H9 (cell line): ENCODE results near the gene WDR5B. TPM values are rescaled to one million over a fixed set of nuclear protein-coding genes. Genes with fewer than 3 reads are reported as not detected.

Experiments used
- DNase-seq: peaks from one replicate; pipeline ENCODE4 v3.0.0-alpha.2; 2017
- H2AFZ ChIP-seq: one replicate; pipeline ENCODE4 v1.6.1; 2013; ENCODE audit warnings: mild to moderate bottlenecking, low read length, control low read depth, moderate library complexity
- H2AK5ac ChIP-seq: 2 replicates; pipeline ENCODE4 v1.6.1; 2013; ENCODE audit warnings: low read length, control low read depth, mixed read lengths; ENCODE audit not compliant: insufficient read length
- H2BK120ac ChIP-seq: one replicate; pipeline ENCODE4 v1.6.1; 2013; ENCODE audit warnings: low read depth, mild to moderate bottlenecking, low read length, control low read depth, inconsistent platforms; ENCODE audit not compliant: poor library complexity, severe bottlenecking
- H2BK12ac ChIP-seq: 2 replicates; pipeline ENCODE4 v1.6.1; 2013; ENCODE audit warnings: low read length, control low read depth, mixed read lengths, low read depth; ENCODE audit not compliant: insufficient read length
- H2BK15ac ChIP-seq: 2 replicates; pipeline ENCODE4 v1.6.1; 2013; ENCODE audit warnings: low read depth, low read length, control low read depth
- H2BK20ac ChIP-seq: one replicate; pipeline ENCODE4 v1.6.1; 2013; ENCODE audit warnings: low read depth, mild to moderate bottlenecking, low read length, control low read depth, inconsistent platforms; ENCODE audit not compliant: poor library complexity, severe bottlenecking
- H2BK5ac ChIP-seq: 2 replicates; pipeline ENCODE4 v1.6.1; 2013; ENCODE audit warnings: low read length, control low read depth, mixed read lengths; ENCODE audit not compliant: insufficient read length
- H3K14ac ChIP-seq: 2 replicates; pipeline ENCODE4 v1.6.1; 2013; ENCODE audit warnings: low read length, control low read depth; ENCODE audit not compliant: insufficient read depth
- H3K18ac ChIP-seq: 2 replicates; pipeline ENCODE4 v1.6.1; 2013; ENCODE audit warnings: low read depth, mild to moderate bottlenecking, mixed read lengths, low read length, control low read depth; ENCODE audit not compliant: insufficient read length
- H3K23ac ChIP-seq: 2 replicates; pipeline ENCODE4 v1.6.1; 2013; ENCODE audit warnings: low read length, control low read depth, mixed read lengths, low read depth; ENCODE audit not compliant: insufficient read length
- H3K23me2 ChIP-seq: 2 replicates; pipeline ENCODE4 v1.6.1; 2013; ENCODE audit warnings: low read depth, mild to moderate bottlenecking, mixed read lengths, low read length, control low read depth; ENCODE audit not compliant: insufficient read length, poor library complexity, severe bottlenecking
- H3K27ac ChIP-seq: 2 replicates; pipeline ENCODE4 v1.5.1; 2013; ENCODE audit warnings: low read length, control low read depth, mixed read lengths, low read depth; ENCODE audit not compliant: insufficient read length
- H3K27me3 ChIP-seq: 2 replicates; pipeline ENCODE4 v1.6.1; 2013; ENCODE audit warnings: low read length, control low read depth, inconsistent platforms; ENCODE audit not compliant: insufficient read depth
- H3K4ac ChIP-seq: 2 replicates; pipeline ENCODE4 v1.6.1; 2013; ENCODE audit warnings: low read depth, mild to moderate bottlenecking, control low read depth, inconsistent platforms, low read length, moderate library complexity
- H3K4me1 ChIP-seq: 2 replicates; pipeline ENCODE4 v1.6.1; 2013; ENCODE audit warnings: low read length, control low read depth, inconsistent platforms; ENCODE audit not compliant: insufficient read depth
- H3K4me2 ChIP-seq: 2 replicates; pipeline ENCODE4 v1.6.1; 2013; ENCODE audit warnings: low read length, control low read depth, mixed read lengths; ENCODE audit not compliant: insufficient read length, insufficient read depth
- H3K56ac ChIP-seq: 2 replicates; pipeline ENCODE4 v1.6.1; 2013; ENCODE audit warnings: low read depth, mild to moderate bottlenecking, mixed read lengths, low read length, control low read depth; ENCODE audit not compliant: insufficient read length
- H3K79me1 ChIP-seq: 2 replicates; pipeline ENCODE4 v1.6.1; 2013; ENCODE audit warnings: low read depth, mild to moderate bottlenecking, moderate library complexity, low read length, control low read depth, inconsistent platforms; ENCODE audit not compliant: insufficient read depth, poor library complexity, severe bottlenecking
- H3K79me2 ChIP-seq: 2 replicates; pipeline ENCODE4 v1.6.1; 2013; ENCODE audit warnings: low read length, control low read depth, inconsistent platforms; ENCODE audit not compliant: insufficient read depth
- H3K9ac ChIP-seq: 2 replicates; pipeline ENCODE4 v1.6.1; 2013; ENCODE audit warnings: low read length, control low read depth, mixed read lengths; ENCODE audit not compliant: insufficient read length; ENCODE audit errors: extremely low read depth
- H3K9me3 ChIP-seq: one replicate; pipeline ENCODE4 v1.6.1; 2013; ENCODE audit warnings: low read depth, low read length, inconsistent platforms; ENCODE audit not compliant: control insufficient read depth
- H3T11ph ChIP-seq: one replicate; pipeline ENCODE4 v1.6.1; 2013; ENCODE audit warnings: mild to moderate bottlenecking, low read length, control low read depth, inconsistent platforms
- H4K20me1 ChIP-seq: one replicate; pipeline ENCODE4 v1.6.1; 2013; ENCODE audit not compliant: control insufficient read depth, insufficient read length, insufficient read depth
- H4K5ac ChIP-seq: 2 replicates; pipeline ENCODE4 v1.6.1; 2013; ENCODE audit warnings: low read depth, mild to moderate bottlenecking, mixed read lengths, low read length, control low read depth; ENCODE audit not compliant: insufficient read length
- H4K8ac ChIP-seq: replicated peaks from 2 replicates; pipeline ENCODE4 v1.6.1; 2013; ENCODE audit warnings: low read length, control low read depth, mixed read lengths, low read depth; ENCODE audit not compliant: insufficient read length
- H4K91ac ChIP-seq: 2 replicates; pipeline ENCODE4 v1.6.1; 2013; ENCODE audit warnings: low read depth, mild to moderate bottlenecking, moderate library complexity, mixed read lengths, low read length, control low read depth; ENCODE audit not compliant: insufficient read length
- H3K27ac Mint-ChIP-seq, 3 experiments: 2 replicates in 2 of 3; 3 replicates in 1 of 3; pipeline ENCODE4 v1.8.0; 2020 to 2021; ENCODE audit warnings: mixed read lengths in 3 of 3, mild to moderate bottlenecking in 1 of 3, moderate library complexity in 1 of 3
- H3K27me3 Mint-ChIP-seq: 2 replicates; pipeline ENCODE4 v1.8.0; 2021; ENCODE audit warnings: low read depth, mild to moderate bottlenecking, moderate library complexity, mixed read lengths
- H3K36me3 Mint-ChIP-seq, 3 experiments: 2 replicates in 2 of 3; 3 replicates in 1 of 3; pipeline ENCODE4 v1.8.0; 2020 to 2021; ENCODE audit warnings: low read depth in 3 of 3, mixed read lengths in 3 of 3; ENCODE audit not compliant: insufficient read depth in 1 of 3
- H3K4me1 Mint-ChIP-seq, 2 experiments: 2 replicates each; pipeline ENCODE4 v1.8.0; 2020; ENCODE audit warnings: mixed read lengths in 2 of 2
- H3K4me3 Mint-ChIP-seq, 2 experiments: 2 replicates in 1 of 2; 3 replicates in 1 of 2; pipeline ENCODE4 v1.8.0; 2020 to 2021; ENCODE audit warnings: mild to moderate bottlenecking in 2 of 2, mixed read lengths in 2 of 2, moderate library complexity in 1 of 2
- H3K9me3 Mint-ChIP-seq, 2 experiments: 2 replicates in 1 of 2; 3 replicates in 1 of 2; pipeline ENCODE4 v1.8.0; 2020; ENCODE audit warnings: mild to moderate bottlenecking in 2 of 2, mixed read lengths in 2 of 2, moderate library complexity in 1 of 2
- CTCF ChIP-seq: fragments of 200-600 bp; sonication (generic); conservative IDR thresholded peaks from 3 replicates; pipeline ENCODE4 v1.8.0; 2021; ENCODE audit warnings: antibody characterized with exemption, mild to moderate bottlenecking
- total RNA-seq: library from RNA; stranded (reverse); gene quantifications from 2 replicates; pipeline ENCODE4 v1.2.1, GENCODE V29; 2021

Gene WDR5B
- total RNA-seq, 1 experiment from 2014 or later: 3.7 TPM

GRCh38 chr3:122389197-122389596 is 26.7 kb downstream of the WDR5B start:
- no peak overlapping the region for H3K27ac Mint-ChIP-seq
- Histone ChIP-seq H3K14ac (no peak overlapping the region), H3K79me2 (no peaks in the 10 kb centered on the region; the same call in 1 of the 2 replicates), H3K56ac (no peak overlapping the region), H3K4me2 (no peak overlapping the region), H3K4me1 (no peaks in the 10 kb centered on the region), H3T11ph (no peak overlapping the region), H2BK15ac (no peak overlapping the region), H3K23me2 (peaks cover 3% of the 10 kb centered on the region), H2BK12ac (no peak overlapping the region), H3K18ac (no peak overlapping the region), H3K27ac (no peak overlapping the region), H3K79me1 (no peaks in the 10 kb centered on the region), H3K27me3 (no peaks in the 10 kb centered on the region), H4K8ac (no peak overlapping the region), H2BK120ac (no peak overlapping the region), H3K4ac (no peak overlapping the region), H3K9ac (no peak overlapping the region), H4K5ac (no peak overlapping the region), H2BK5ac (no peak overlapping the region), H2AK5ac (no peak overlapping the region), H2AFZ (no peak overlapping the region), H3K23ac (no peak overlapping the region), H4K20me1 (no peaks in the 10 kb centered on the region), H2BK20ac (no peak overlapping the region), H3K9me3 (no peaks in the 10 kb centered on the region), H4K91ac (no peak overlapping the region)
- peaks cover 0 to 18% (median 12%) of the 10 kb centered on the region in 3 experiments; a peak in 5 of 7 replicates for H3K36me3 Mint-ChIP-seq
- H3K4me1 Mint-ChIP-seq: peaks cover 12 to 18% of the 10 kb centered on the region in 2 experiments
- no peaks in the 10 kb centered on the region for H3K9me3 Mint-ChIP-seq
- TF ChIP-seq CTCF: no peak
- DNase-seq: no peak
- H3K4me3 Mint-ChIP-seq: no peak overlapping the region
- H3K27me3 Mint-ChIP-seq: no peaks in the 10 kb centered on the region
